DOHH2 (cell line): ENCODE results near the gene SUPT20HL1.

ENCODE experiments used
- H3F3A ChIP-seq: fragments of 200-600 bp; sonication (generic), shearing (Covaris generic); 2 replicates; pipeline ENCODE4 v1.6.0; 2016; ENCODE audit warnings: antibody characterized with exemption, mild to moderate bottlenecking; ENCODE audit not compliant: control insufficient read depth, insufficient read depth
- H3K27ac ChIP-seq: fragments of 200-600 bp; sonication (generic); 2 replicates; pipeline ENCODE4 v1.5.1; 2014; ENCODE audit warnings: low read depth, mild to moderate bottlenecking, low read length, moderate library complexity
- H3K27me3 ChIP-seq: fragments of 200-600 bp; sonication (generic); 2 replicates; pipeline ENCODE4 v1.6.1; 2014; ENCODE audit warnings: mild to moderate bottlenecking, low read length, mixed read lengths; ENCODE audit not compliant: control insufficient read depth
- H3K36me3 ChIP-seq: fragments of 200-600 bp; sonication (generic); 2 replicates; pipeline ENCODE4 v1.6.1; 2014; ENCODE audit warnings: mild to moderate bottlenecking, low read length, moderate library complexity, mixed read lengths; ENCODE audit not compliant: control insufficient read depth
- H3K4me1 ChIP-seq: fragments of 200-600 bp; sonication (generic); 2 replicates; pipeline ENCODE4 v1.6.1; 2014; ENCODE audit warnings: mild to moderate bottlenecking, low read length, mixed read lengths; ENCODE audit not compliant: control insufficient read depth
- H3K4me2 ChIP-seq: fragments of 200-600 bp; sonication (generic); 2 replicates; pipeline ENCODE4 v1.6.0; 2014; ENCODE audit warnings: mild to moderate bottlenecking, low read length, moderate library complexity
- H3K4me3 ChIP-seq: fragments of 200-600 bp; sonication (generic); 2 replicates; pipeline ENCODE4 v1.5.1; 2014; ENCODE audit warnings: mild to moderate bottlenecking, low read length, mixed read lengths
- H3K79me2 ChIP-seq: fragments of 200-600 bp; sonication (generic); 2 replicates; pipeline ENCODE4 v1.6.1; 2014; ENCODE audit warnings: mild to moderate bottlenecking, low read length, mixed read lengths; ENCODE audit not compliant: control insufficient read depth
- H3K9me2 ChIP-seq: fragments of 200-600 bp; sonication (generic); replicated peaks from 2 replicates; pipeline ENCODE4 v1.6.1; 2014; ENCODE audit warnings: mild to moderate bottlenecking, low read length, mixed read lengths; ENCODE audit not compliant: control insufficient read depth
- H3K9me3 ChIP-seq: fragments of 200-600 bp; sonication (generic); 2 replicates; pipeline ENCODE4 v1.6.1; 2014; ENCODE audit warnings: antibody characterized with exemption, low read length, mixed read lengths; ENCODE audit not compliant: control insufficient read depth, insufficient read depth
- H4K20me1 ChIP-seq: fragments of 200-600 bp; sonication (generic); 2 replicates; pipeline ENCODE4 v1.6.0; 2014; ENCODE audit warnings: low read depth, mild to moderate bottlenecking, antibody characterized with exemption, low read length, moderate library complexity; ENCODE audit not compliant: control insufficient read depth, insufficient read depth
- EZH2phosphoT487 ChIP-seq: fragments of 200-600 bp; sonication (generic); IDR thresholded peaks from 2 replicates; pipeline ENCODE4 v1.6.1; 2017; ENCODE audit warnings: borderline replicate concordance, mild to moderate bottlenecking, antibody characterized with exemption, low read length, moderate library complexity, mixed read lengths
- TF ChIP-seq, protein P1 (sequence below): fragments of 200-600 bp; sonication (generic); IDR thresholded peaks from one replicate; pipeline ENCODE4 v1.5.1; 2014; ENCODE audit warnings: antibody characterized with exemption, mild to moderate bottlenecking, low read depth, low read length; ENCODE audit not compliant: poor library complexity, severe bottlenecking

The SUPT20HL1 gene

DNA sequence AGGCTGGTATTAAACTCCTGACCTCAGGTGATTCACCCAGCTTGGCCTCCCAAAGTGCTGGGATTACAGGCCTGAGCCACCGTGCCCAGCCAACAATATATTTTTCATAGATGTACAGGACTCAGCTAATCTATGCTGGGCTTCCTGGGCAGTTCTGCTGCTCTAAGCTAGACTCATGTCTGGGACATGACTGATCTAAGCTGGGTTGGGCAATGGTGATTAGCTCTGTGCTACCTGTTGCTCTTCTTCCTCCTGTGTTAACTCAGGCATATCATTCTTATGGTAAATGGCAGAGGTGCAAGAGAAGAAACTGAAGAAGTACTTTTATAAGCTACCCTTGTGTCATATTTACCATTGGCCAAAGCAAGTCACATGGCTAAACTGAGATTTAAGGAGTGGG, 35.2 kb upstream of the SUPT20HL1 start:
- H3K4me2 ChIP-seq, result no peak overlapping the region
- no peaks in the 10 kb centered on the region for H3F3A ChIP-seq
- H3K27me3 ChIP-seq, result no peaks in the 10 kb centered on the region
- H4K20me1 ChIP-seq, result no peaks in the 10 kb centered on the region
- no peaks in the 10 kb centered on the region for H3K9me3 ChIP-seq
- no peak for TF ChIP-seq EZH2phosphoT487
- TF ChIP-seq, protein P1, sequence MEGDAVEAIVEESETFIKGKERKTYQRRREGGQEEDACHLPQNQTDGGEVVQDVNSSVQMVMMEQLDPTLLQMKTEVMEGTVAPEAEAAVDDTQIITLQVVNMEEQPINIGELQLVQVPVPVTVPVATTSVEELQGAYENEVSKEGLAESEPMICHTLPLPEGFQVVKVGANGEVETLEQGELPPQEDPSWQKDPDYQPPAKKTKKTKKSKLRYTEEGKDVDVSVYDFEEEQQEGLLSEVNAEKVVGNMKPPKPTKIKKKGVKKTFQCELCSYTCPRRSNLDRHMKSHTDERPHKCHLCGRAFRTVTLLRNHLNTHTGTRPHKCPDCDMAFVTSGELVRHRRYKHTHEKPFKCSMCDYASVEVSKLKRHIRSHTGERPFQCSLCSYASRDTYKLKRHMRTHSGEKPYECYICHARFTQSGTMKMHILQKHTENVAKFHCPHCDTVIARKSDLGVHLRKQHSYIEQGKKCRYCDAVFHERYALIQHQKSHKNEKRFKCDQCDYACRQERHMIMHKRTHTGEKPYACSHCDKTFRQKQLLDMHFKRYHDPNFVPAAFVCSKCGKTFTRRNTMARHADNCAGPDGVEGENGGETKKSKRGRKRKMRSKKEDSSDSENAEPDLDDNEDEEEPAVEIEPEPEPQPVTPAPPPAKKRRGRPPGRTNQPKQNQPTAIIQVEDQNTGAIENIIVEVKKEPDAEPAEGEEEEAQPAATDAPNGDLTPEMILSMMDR, result no peak
- H3K9me2 ChIP-seq, result no peaks in the 10 kb centered on the region
- H3K79me2 ChIP-seq, result no peaks in the 10 kb centered on the region
- H3K36me3 ChIP-seq, result no peaks in the 10 kb centered on the region
- no peaks in the 10 kb centered on the region for H3K4me1 ChIP-seq
- no peak overlapping the region for H3K27ac ChIP-seq
- no peak overlapping the region for H3K4me3 ChIP-seq

DNA sequence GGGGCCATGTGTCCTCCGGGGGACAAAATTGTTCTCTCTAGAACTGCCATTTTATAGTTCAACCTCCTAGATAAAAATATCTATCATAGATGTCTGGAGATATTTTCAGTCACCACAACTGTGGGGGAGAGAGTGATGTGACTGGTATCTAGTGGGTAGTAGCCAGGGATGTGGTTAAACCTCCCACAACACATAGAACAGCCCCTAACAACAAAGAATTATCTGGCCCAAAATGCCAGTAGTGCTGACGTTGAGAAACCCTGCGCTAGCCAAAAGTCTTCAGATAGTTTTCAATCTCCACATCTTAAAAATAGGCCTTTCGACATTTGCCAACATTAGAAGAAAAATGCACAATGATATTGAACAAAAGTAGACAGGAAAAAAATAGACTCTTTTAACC, 27.6 kb upstream of the SUPT20HL1 start:
- H3K9me2 ChIP-seq, result no peaks in the 10 kb centered on the region
- no peak overlapping the region for H3K4me3 ChIP-seq

DNA sequence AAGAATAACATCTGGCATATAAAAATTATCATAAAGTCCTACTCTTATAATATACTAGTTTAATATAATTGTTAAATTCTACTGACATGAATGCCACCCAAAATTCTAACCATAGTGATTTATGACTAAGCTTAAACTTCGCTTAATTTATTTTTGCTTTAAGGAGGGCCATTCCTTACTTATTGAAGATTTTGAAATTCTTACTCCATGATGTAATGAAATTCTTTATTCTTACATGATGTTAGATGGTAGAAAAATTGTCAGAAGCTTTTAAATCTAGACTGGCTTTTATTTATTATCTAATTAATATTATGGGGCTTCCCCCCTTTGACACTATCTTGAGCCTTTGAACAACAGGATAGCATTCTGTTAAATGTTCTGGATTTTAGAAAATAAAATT, 27.1 kb upstream of the SUPT20HL1 start:
- Histone ChIP-seq H3K4me3 (no peak overlapping the region), H4K20me1 (no peaks in the 10 kb centered on the region), H3K79me2 (no peaks in the 10 kb centered on the region), H3K9me3 (no peaks in the 10 kb centered on the region), H3K27me3 (no peaks in the 10 kb centered on the region), H3K4me2 (no peak overlapping the region), H3K4me1 (no peaks in the 10 kb centered on the region), H3K36me3 (no peaks in the 10 kb centered on the region), H3F3A (no peaks in the 10 kb centered on the region), H3K9me2 (no peaks in the 10 kb centered on the region), H3K27ac (no peak overlapping the region)
- TF ChIP-seq EZH2phosphoT487, result no peak
- TF ChIP-seq, protein P1, result no peak

More for the DNA sequence above, 27.6 kb upstream of the SUPT20HL1 start:
- TF ChIP-seq, protein P1, result no peak
- TF ChIP-seq EZH2phosphoT487, result no peak
- H3K79me2 ChIP-seq, result no peaks in the 10 kb centered on the region
- H3K4me1 ChIP-seq, result no peaks in the 10 kb centered on the region
- H3K9me3 ChIP-seq, result no peaks in the 10 kb centered on the region
- H3K27ac ChIP-seq, result no peak overlapping the region
- H3K4me2 ChIP-seq, result no peak overlapping the region
- no peaks in the 10 kb centered on the region for H3F3A ChIP-seq
- no peaks in the 10 kb centered on the region for H4K20me1 ChIP-seq
- H3K36me3 ChIP-seq, result no peaks in the 10 kb centered on the region
- no peaks in the 10 kb centered on the region for H3K27me3 ChIP-seq

DNA sequence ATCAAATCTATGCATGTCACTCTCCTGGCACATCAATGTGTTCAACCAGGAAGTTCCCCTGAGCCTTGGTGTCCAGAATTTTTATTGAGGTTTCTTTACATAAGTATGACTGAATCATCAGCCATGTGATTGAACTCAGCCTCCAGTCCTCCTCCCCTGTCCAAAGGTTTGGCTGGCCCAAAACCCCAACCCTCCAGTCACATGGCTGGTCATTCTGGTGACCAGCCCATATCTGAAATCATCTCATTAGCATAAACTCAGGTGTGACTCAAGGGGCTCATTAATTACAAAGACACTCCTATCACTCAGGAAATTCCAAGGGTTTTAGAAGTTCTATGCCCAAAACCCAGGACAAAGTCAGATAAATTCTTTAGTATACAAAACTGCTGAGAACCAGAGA, 26.0 kb upstream of the SUPT20HL1 start:
- no peak overlapping the region for H3K27ac ChIP-seq
- H3K9me2 ChIP-seq, result no peaks in the 10 kb centered on the region
- H3K4me3 ChIP-seq, result no peak overlapping the region
- H4K20me1 ChIP-seq, result no peaks in the 10 kb centered on the region
- H3K27me3 ChIP-seq, result no peaks in the 10 kb centered on the region
- no peaks in the 10 kb centered on the region for H3K79me2 ChIP-seq
- H3K4me2 ChIP-seq, result no peak overlapping the region
- H3K36me3 ChIP-seq, result no peaks in the 10 kb centered on the region
- H3K9me3 ChIP-seq, result no peaks in the 10 kb centered on the region
- no peaks in the 10 kb centered on the region for H3K4me1 ChIP-seq
- no peaks in the 10 kb centered on the region for H3F3A ChIP-seq
- TF ChIP-seq EZH2phosphoT487, result no peak
- TF ChIP-seq, protein P1, result no peak
